ENCODE data around the gene CFAP161.

The CFAP161 gene

GRCh38 chr15:81182031-81182755 is 48.1 kb downstream of the CFAP161 start:
- DNase-seq = peak in 4 of 56 donors; percentile 8 to 24 (median 10)

DNA sequence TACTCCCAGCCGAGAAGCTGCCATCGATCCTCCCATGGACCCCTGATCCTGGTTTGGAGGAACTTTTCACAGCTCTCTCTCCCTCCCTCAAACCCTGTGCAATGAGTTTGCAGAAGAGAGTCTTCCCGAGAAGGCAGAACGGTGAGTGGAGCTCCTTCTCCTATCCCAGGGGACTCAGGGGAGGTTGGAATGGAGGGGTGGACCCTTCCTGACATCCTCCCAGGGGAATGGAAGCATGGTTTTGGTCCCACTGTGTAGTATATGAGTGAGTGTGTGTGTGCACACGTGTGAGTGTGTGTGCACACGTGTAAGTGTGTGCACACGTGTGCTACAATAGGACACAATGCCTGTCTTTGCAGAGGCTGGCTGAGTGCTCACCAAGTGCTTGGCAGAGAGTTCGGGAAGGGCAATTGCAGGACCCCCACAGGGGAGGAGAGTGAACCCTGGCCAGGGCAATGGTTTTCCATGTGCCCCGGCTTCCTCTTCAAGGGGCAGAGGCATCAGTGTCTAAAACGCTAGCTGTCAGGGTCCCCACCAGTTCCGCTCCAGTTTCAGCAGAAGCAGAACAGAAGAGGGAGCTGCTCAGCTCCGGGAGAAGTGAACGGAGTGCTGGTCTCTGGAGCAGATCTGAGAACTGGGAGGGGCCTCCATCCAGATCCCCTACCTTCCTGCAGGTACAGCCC is 48.8 kb downstream of the CFAP161 start:
- DNase-seq = peak in 1 of 56 donors; percentile 10

GRCh38 chr15:81183439-81183775 is 49.3 kb downstream of the CFAP161 start:
- no peak for DNase-seq

DNA sequence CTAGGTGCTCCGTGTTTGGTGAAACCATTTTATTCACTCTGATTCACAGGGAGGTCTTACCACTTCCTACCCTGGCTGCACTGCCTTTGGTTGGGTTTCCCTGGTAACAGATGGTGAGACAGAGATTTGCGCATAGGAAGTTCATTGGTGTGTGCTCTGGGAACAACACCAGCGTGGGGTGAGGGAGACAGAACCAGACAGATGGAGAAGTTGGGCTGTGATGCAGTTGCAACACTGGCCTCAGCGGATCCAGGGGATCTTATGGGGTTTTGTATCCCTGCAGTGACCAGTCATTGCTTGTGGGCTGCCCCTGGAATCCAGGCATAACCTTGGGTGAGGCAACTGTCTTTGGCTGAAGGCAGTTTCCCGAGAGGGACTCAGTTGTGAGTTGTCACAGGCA is 50.1 kb downstream of the CFAP161 start:
- DNase-seq = no peak

- DNase-seq = no peak
Measured at GRCh38 chr15:81185631-81186295, 51.7 kb downstream of the CFAP161 start.

GRCh38 chr15:81188354-81188753 is 54.3 kb downstream of the CFAP161 start:
- DNase-seq = no peak

- DNase-seq = no peak
Measured at GRCh38 chr15:81189583-81190283, 55.7 kb downstream of the CFAP161 start.

DNA sequence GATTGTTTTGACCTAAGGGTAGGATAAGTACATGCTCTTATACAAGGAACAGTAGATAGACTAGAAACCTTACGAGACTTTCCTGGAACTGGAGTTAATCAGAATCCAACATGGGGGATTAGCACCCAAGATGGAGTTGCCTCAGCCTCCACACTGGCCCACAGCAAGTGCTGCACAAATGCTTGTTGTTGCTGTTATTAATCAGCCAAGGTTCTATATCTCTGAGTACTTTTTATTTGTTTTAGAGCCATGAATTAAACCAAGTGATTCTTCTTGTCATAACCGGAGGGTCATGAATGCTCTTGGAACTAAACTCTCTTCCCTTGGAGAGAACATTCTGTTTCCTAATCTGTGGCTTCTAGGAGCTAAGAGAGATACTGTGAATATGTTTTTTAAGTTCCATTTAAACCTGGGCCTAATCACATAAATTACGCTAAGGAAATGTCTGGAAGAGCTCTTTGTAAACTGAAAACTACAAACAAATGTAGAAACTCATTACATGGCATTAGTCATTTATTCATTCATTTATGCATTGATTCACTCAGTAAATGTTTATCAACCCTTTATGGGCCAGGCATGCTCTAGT is 56.9 kb downstream of the CFAP161 start:
- DNase-seq = no peak

- no peak for DNase-seq
Measured at GRCh38 chr15:81191701-81192100, 57.6 kb downstream of the CFAP161 start.

- DNase-seq = no peak
Measured at GRCh38 chr15:81194723-81195122, 60.7 kb downstream of the CFAP161 start.

DNA sequence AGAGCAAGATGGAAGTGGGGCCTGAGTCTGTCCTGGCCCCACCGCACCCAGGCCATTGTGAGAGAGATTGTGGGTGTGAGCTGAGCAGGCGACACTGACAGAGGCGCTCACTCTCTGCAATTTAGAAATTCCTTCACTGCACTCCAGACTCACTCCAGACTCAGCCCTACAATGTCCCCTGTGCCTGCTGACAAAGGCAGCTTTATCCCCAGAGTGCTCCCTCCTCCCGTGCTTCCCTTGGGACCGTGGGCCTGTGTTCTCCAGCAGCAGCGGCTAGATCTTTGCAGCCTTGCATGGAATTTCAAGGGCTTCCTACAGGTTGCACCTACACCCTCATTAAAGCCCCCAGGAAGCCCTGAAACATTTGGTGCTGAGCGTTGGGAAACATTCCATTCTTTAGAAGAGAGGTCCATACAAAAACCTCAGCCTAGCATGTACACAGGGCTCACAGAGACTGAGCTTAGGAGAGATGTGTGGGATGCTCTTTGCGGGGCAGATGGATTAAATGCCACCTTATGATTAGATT is 61.3 kb downstream of the CFAP161 start:
- DNase-seq = peak in 8 of 56 donors; percentile 6 to 18 (median 14)

GRCh38 chr15:81196576-81197254 is 62.6 kb downstream of the CFAP161 start, which contains the start of gene IL16:
TSS of gene IL16 (plus strand) at chr15:81196879. CDS start at chr15:81225400, 28,521 bp downstream.
- DNase-seq = no peak

- DNase-seq = no peak
Measured at GRCh38 chr15:81197255-81197630, 63.2 kb downstream of the CFAP161 start.

GRCh38 chr15:81197688-81198281 is 63.7 kb downstream of the CFAP161 start:
- DNase-seq = no peak

Data from amygdala (tissue), 56 donors.